ENCODE results near the gene CHD1. TPM values are rescaled to one million over a fixed set of nuclear protein-coding genes. Genes with fewer than 3 reads are reported as not detected.
A peak's percentile ranks its signal among the peaks of the same experiment; 100 is the strongest.

Gene CHD1
- total RNA-seq, 4 donors from 2014 or later: 25.0 to 44.3 (median 33.8) TPM

- DNase-seq: no peak
- no peak for TF ChIP-seq CTCF (IDR thresholded peaks at IDR 0.05 in 4 of 5, conservative IDR thresholded peaks at IDR 0.05 in 1 of 5)
- TF ChIP-seq POLR2A (IDR thresholded peaks at IDR 0.05): no peak
- no peaks in the 10 kb centered on the region for H3K36me3 ChIP-seq
- no peak for ATAC-seq
- no peak overlapping the region for H3K4me3 ChIP-seq
- peak overlapping the region; percentile 55 to 100 (median 99) for H3K27ac ChIP-seq
- no peaks in the 10 kb centered on the region for H3K27me3 ChIP-seq
- in situ Hi-C loops (cut with MboI; ENCODE audit: low sequenced_read_pairs in 4 of 4): no loop called here
- intact Hi-C loops (cut with DNase I; ENCODE audit: low total_unique reads): no loop called here
- no peaks in the 10 kb centered on the region for H3K9me3 ChIP-seq
- peaks cover 74 to 79% of the 10 kb centered on the region in 2 donors for H3K4me1 ChIP-seq
Measured at GRCh38 chr5:98933445-98934072, 4.8 kb upstream of the CHD1 start.

- Histone ChIP-seq H3K4me3 (peak overlapping the region in 3 of 4 donors; percentile 70 to 93 (median 89)), H3K36me3 (no peaks in the 10 kb centered on the region), H3K9me3 (no peaks in the 10 kb centered on the region), H3K27ac (peak overlapping the region; percentile 99 to 100 (median 99)), H3K27me3 (no peaks in the 10 kb centered on the region), H3K4me1 (peaks cover 64 to 65% of the 10 kb centered on the region in 2 donors)
- DNase-seq (no peak), ATAC-seq (no peak)
- no peak for TF ChIP-seq CTCF (IDR thresholded peaks at IDR 0.05 in 4 of 5, conservative IDR thresholded peaks at IDR 0.05 in 1 of 5)
- TF ChIP-seq POLR2A (IDR thresholded peaks at IDR 0.05): no peak
- in situ Hi-C loops (cut with MboI; ENCODE audit: low sequenced_read_pairs in 4 of 4) (no loop called here), intact Hi-C loops (cut with DNase I; ENCODE audit: low total_unique reads) (no loop called here)
Measured at GRCh38 chr5:98930972-98931762, 2.4 kb upstream of the CHD1 start.

DNA sequence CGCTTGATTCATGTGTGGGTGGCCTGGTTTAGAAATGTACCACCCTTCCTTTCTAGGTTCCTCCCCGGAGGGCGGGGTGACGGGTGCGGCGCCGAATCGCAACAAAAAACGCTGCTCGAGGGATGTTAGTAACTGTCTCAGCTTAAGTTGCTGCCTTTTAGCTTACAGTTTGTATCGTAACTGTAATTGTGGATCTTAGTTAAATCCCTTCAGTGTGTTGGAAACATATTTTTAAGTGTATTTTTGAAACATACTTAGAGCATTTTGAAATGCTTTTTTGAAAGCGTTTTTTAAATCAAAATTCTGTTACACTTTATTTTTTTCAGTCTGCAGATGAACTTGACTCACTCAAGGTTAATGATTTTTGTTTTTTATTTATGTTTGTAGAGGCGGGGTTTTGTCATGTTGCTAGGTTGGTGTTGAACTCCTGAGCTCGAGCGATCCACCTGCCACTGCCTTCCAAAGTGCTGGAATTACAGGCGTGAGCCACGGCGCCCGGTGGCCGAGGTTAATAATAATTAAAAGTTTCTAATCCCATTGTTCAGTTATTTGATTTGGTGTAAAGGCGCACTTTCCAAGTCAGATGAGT is 997 bp upstream of the CHD1 start:
- Histone ChIP-seq H3K27ac (peak overlapping the region; percentile 99 to 100 (median 99)), H3K4me3 (peak overlapping the region; percentile 70 to 93 (median 83)), H3K9me3 (no peaks in the 10 kb centered on the region), H3K27me3 (no peaks in the 10 kb centered on the region), H3K36me3 (peaks cover 0 to 2% of the 10 kb centered on the region in 2 donors), H3K4me1 (peaks cover 60% of the 10 kb centered on the region in 2 donors)
- intact Hi-C loops (cut with DNase I; ENCODE audit: low total_unique reads) (loop anchor here (1.0 to 5.0 kb wide), 3 partner anchors 157 to 1995 kb away; partner anchors contain the start of genes FAM174A and RGMB), in situ Hi-C loops (cut with MboI; ENCODE audit: low sequenced_read_pairs in 4 of 4) (loop anchor here in 1 of 4 donors (10.0 kb wide), 1 partner anchor 155 kb away; the partner anchor contains the start of gene RGMB)
- TF ChIP-seq POLR2A (IDR thresholded peaks at IDR 0.05) (no peak), CTCF (IDR thresholded peaks at IDR 0.05 in 4 of 5, conservative IDR thresholded peaks at IDR 0.05 in 1 of 5) (no peak)
- no peak for ATAC-seq
- DNase-seq: no peak

- DNase-seq (peak; percentile 53), ATAC-seq (peak; percentile 46 to 54)
- in situ Hi-C loops (cut with MboI; ENCODE audit: low sequenced_read_pairs in 4 of 4): loop anchor here in 1 of 4 donors (10.0 kb wide), 1 partner anchor 153 kb away; the partner anchor contains the start of gene RGMB
- H3K4me1 ChIP-seq: peaks cover 48% of the 10 kb centered on the region in 2 donors
- intact Hi-C loops (cut with DNase I; ENCODE audit: low total_unique reads): loop anchor here (5.0 kb wide), 1 partner anchor 1609 kb away; the partner anchor contains the start of gene FAM174A
- H3K27me3 ChIP-seq: no peaks in the 10 kb centered on the region
- H3K36me3 ChIP-seq: peaks cover 0 to 18% of the 10 kb centered on the region in 2 donors
- peak overlapping the region; percentile 99 to 100 (median 99) for H3K27ac ChIP-seq
- peak overlapping the region; percentile 77 to 93 (median 84) for H3K4me3 ChIP-seq
- peak in 1 of 5 experiments; percentile 14 for TF ChIP-seq CTCF (IDR thresholded peaks at IDR 0.05 in 4 of 5, conservative IDR thresholded peaks at IDR 0.05 in 1 of 5)
- no peak for TF ChIP-seq POLR2A (IDR thresholded peaks at IDR 0.05)
- no peaks in the 10 kb centered on the region for H3K9me3 ChIP-seq
Measured at GRCh38 chr5:98927989-98928872, 576 bp downstream of the CHD1 start.
